Hepatocyte (in vitro differentiated cells): ENCODE results near the gene CYYR1. TPM values are rescaled to one million over a fixed set of nuclear protein-coding genes. Genes with fewer than 3 reads are reported as not detected.

ENCODE experiments used
- DNase-seq: peaks from one replicate; pipeline ENCODE4 v3.0.0-alpha.2; 2016; ENCODE audit warnings: low spot score
- H2AFZ ChIP-seq: fragments of 200-600 bp; sonication (generic); 2 replicates; pipeline ENCODE4 v1.6.0; 2016; ENCODE audit warnings: antibody characterized with exemption, mild to moderate bottlenecking
- H3K27ac ChIP-seq: fragments of 200-600 bp; sonication (generic); 2 replicates; pipeline ENCODE4 v1.5.1; 2016; ENCODE audit warnings: mild to moderate bottlenecking
- H3K27me3 ChIP-seq: fragments of 200-600 bp; sonication (generic); 2 replicates; pipeline ENCODE4 v1.6.1; 2016
- H3K36me3 ChIP-seq: fragments of 200-600 bp; sonication (generic); replicated peaks from 2 replicates; pipeline ENCODE4 v1.5.1; 2016; ENCODE audit warnings: low read depth; ENCODE audit not compliant: insufficient read depth
- H3K4me1 ChIP-seq: fragments of 200-600 bp; sonication (generic); 2 replicates; pipeline ENCODE4 v1.5.1; 2016; ENCODE audit warnings: mild to moderate bottlenecking, moderate library complexity; ENCODE audit not compliant: insufficient read depth
- H3K4me2 ChIP-seq: fragments of 200-600 bp; sonication (generic); 2 replicates; pipeline ENCODE4 v1.6.0; 2016
- H3K4me3 ChIP-seq: fragments of 200-600 bp; sonication (generic); 2 replicates; pipeline ENCODE4 v1.5.1; 2016; ENCODE audit warnings: mild to moderate bottlenecking
- H3K79me2 ChIP-seq: fragments of 200-600 bp; sonication (generic); 2 replicates; pipeline ENCODE4 v1.6.0; 2017; ENCODE audit warnings: mild to moderate bottlenecking
- H3K9me2 ChIP-seq: fragments of 200-600 bp; sonication (generic); replicated peaks from 2 replicates; pipeline ENCODE4 v1.6.0; 2017; ENCODE audit warnings: mild to moderate bottlenecking; ENCODE audit not compliant: insufficient read depth
- H3K9me3 ChIP-seq: fragments of 200-600 bp; sonication (generic); 2 replicates; pipeline ENCODE4 v1.5.1; 2016; ENCODE audit warnings: low read depth, mild to moderate bottlenecking
- H4K20me1 ChIP-seq: fragments of 200-600 bp; sonication (generic); 2 replicates; pipeline ENCODE4 v1.6.0; 2016; ENCODE audit warnings: mild to moderate bottlenecking; ENCODE audit not compliant: insufficient read depth, poor library complexity, severe bottlenecking
- EZH2 ChIP-seq: fragments of 200-600 bp; sonication (generic); IDR thresholded peaks from 2 replicates; pipeline ENCODE4 v1.6.1; 2016; ENCODE audit warnings: antibody characterized with exemption, mild to moderate bottlenecking, borderline replicate concordance
- EZH2phosphoT487 ChIP-seq: fragments of 200-600 bp; sonication (generic); IDR thresholded peaks from one replicate; pipeline ENCODE4 v1.6.1; 2018; ENCODE audit warnings: antibody characterized with exemption, mild to moderate bottlenecking, low read depth, moderate library complexity; ENCODE audit not compliant: unreplicated experiment, severe bottlenecking
- WGBS: methylation state at CpG from one replicate; pipeline ENCODE4 v1.1.6; 2016; ENCODE audit warnings: low lambda C conversion rate; ENCODE audit errors: missing lambda C conversion rate; 5-methylcytosine and 5-hydroxymethylcytosine counted together
- polyA plus RNA-seq: library from polyadenylated mRNA; unstranded; fragments of >200 nt; fragmentation: Nextera tagmentation; extraction: Ambion mirVana; gene quantifications from 2 replicates; pipeline ENCODE4 v1.2.1, GENCODE V29; 2016
- total RNA-seq: library from RNA; depleted of rRNA; stranded (reverse); fragments of >200 nt; gene quantifications from 2 replicates; pipeline ENCODE4 v1.2.3, GENCODE V29; 2014
- TF ChIP-seq, protein P1 (sequence below): fragments of 200-600 bp; sonication (generic); IDR thresholded peaks from 2 replicates; pipeline ENCODE4 v1.5.1; 2016; ENCODE audit warnings: antibody characterized with exemption, mild to moderate bottlenecking; ENCODE audit not compliant: poor library complexity

Gene CYYR1
- total and polyA plus RNA-seq, 2 experiments from 2014 or later: 6.6 to 7.6 TPM

DNA sequence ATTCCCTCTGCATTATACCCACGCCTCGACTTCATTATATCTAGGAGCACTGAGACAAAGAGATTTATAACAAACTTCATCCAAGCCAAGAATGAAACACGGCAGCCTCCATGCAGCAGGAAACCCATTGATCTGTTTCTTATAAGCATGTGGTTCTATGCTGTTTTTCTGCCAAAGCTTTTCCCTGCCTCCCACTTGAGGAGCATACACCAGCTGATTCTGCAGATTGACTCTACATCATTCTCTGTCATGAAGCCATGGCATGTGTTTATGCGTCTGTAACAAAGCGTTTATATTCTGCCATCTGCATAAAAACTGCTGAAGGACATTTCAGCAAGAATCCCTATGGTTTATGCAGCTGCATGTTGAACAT, 102.0 kb downstream of the CYYR1 start:
- no peak for DNase-seq
- no peaks in the 10 kb centered on the region for H3K9me3 ChIP-seq
- H3K9me2 ChIP-seq: no peaks in the 10 kb centered on the region
- H3K79me2 ChIP-seq: no peaks in the 10 kb centered on the region
- 82% methylated on average over 5 of the region's 5 CpGs for WGBS
- no peak overlapping the region for H3K4me3 ChIP-seq
- H2AFZ ChIP-seq: no peak overlapping the region
- H3K4me1 ChIP-seq: no peaks in the 10 kb centered on the region
- no peaks in the 10 kb centered on the region for H3K36me3 ChIP-seq
- H3K4me2 ChIP-seq: no peak overlapping the region
- TF ChIP-seq EZH2 (no peak), EZH2phosphoT487 (no peak)
- TF ChIP-seq, protein P1, sequence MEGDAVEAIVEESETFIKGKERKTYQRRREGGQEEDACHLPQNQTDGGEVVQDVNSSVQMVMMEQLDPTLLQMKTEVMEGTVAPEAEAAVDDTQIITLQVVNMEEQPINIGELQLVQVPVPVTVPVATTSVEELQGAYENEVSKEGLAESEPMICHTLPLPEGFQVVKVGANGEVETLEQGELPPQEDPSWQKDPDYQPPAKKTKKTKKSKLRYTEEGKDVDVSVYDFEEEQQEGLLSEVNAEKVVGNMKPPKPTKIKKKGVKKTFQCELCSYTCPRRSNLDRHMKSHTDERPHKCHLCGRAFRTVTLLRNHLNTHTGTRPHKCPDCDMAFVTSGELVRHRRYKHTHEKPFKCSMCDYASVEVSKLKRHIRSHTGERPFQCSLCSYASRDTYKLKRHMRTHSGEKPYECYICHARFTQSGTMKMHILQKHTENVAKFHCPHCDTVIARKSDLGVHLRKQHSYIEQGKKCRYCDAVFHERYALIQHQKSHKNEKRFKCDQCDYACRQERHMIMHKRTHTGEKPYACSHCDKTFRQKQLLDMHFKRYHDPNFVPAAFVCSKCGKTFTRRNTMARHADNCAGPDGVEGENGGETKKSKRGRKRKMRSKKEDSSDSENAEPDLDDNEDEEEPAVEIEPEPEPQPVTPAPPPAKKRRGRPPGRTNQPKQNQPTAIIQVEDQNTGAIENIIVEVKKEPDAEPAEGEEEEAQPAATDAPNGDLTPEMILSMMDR: no peak
- H3K27me3 ChIP-seq: no peaks in the 10 kb centered on the region
- no peak overlapping the region for H3K27ac ChIP-seq
- no peaks in the 10 kb centered on the region for H4K20me1 ChIP-seq

DNA sequence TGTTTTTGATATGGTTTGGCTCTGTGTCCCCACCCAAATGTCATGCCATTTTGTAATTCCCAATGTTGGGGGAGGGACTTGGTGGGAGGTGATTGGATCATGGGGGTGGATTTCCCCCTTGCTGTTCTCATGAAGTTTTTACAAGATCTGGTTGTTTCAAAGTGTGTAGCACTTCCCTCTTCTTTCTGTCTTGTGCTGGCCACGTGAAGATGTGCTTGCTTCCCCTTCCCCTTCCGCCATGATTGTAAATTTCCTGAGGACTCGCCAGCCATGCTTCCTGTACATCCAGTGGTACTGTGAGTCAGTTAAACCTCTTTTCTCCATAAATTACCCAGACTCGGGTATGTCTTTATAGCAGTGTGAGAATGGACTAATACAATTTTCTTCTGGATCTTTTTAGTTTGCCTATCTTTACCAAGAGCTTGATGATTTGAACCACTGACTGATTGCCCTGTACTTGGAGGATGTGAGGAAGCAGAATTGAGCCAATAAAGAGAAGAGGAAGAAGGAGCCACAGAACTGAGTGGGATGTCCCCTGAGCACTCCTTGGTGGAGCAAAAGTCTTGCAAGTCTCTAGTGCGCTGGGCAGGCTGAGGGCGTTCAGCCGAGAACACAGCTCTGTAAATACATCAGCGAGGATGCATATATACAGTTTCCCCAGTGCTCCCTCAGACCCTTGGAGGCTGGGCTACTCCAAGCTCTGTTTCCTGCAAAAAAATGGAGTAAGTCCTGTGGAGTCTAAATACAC, 102.6 kb downstream of the CYYR1 start:
- no peaks in the 10 kb centered on the region for H3K79me2 ChIP-seq
- no peaks in the 10 kb centered on the region for H3K4me1 ChIP-seq
- H2AFZ ChIP-seq: no peak overlapping the region
- no peak for DNase-seq
- no peak overlapping the region for H3K27ac ChIP-seq
- H3K9me2 ChIP-seq: no peaks in the 10 kb centered on the region
- no peak overlapping the region for H3K4me2 ChIP-seq
- H4K20me1 ChIP-seq: no peaks in the 10 kb centered on the region
- WGBS: 97% methylated on average over 8 of the region's 8 CpGs
- no peaks in the 10 kb centered on the region for H3K9me3 ChIP-seq
- H3K36me3 ChIP-seq: no peaks in the 10 kb centered on the region
- no peaks in the 10 kb centered on the region for H3K27me3 ChIP-seq
- TF ChIP-seq EZH2 (no peak), EZH2phosphoT487 (no peak)
- no peak overlapping the region for H3K4me3 ChIP-seq

DNA sequence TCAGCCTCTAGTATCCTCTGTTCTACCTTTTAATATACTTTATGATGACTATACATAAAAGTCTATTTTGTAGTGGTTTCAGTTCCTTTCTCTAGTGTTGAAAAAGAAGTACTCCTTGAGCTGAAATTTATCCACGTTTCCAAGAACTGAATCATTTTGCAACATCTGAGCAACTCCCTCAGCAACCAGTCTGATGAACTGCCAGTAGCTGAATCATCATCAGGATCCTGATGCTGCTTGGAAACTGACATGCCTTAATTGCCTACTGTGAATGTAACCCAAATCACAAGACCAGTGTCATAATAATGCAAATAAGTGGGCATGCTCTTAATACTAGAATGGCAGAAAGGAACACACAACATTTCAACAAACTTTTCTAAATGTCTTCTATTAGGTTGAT, 103.3 kb downstream of the CYYR1 start:
- no peak overlapping the region for H3K4me3 ChIP-seq
- WGBS: 66% methylated on average over 1 of the region's 1 CpG
- no peaks in the 10 kb centered on the region for H3K36me3 ChIP-seq
- no peak for TF ChIP-seq EZH2phosphoT487
- TF ChIP-seq, protein P1: no peak
- TF ChIP-seq EZH2: no peak
- no peaks in the 10 kb centered on the region for H4K20me1 ChIP-seq
- H3K4me1 ChIP-seq: no peaks in the 10 kb centered on the region
- no peak overlapping the region for H2AFZ ChIP-seq
- H3K9me2 ChIP-seq: no peaks in the 10 kb centered on the region
- no peak overlapping the region for H3K27ac ChIP-seq
- no peaks in the 10 kb centered on the region for H3K79me2 ChIP-seq
- H3K4me2 ChIP-seq: no peak overlapping the region
- peak; percentile 23 for DNase-seq
- no peaks in the 10 kb centered on the region for H3K9me3 ChIP-seq
- H3K27me3 ChIP-seq: no peaks in the 10 kb centered on the region

DNA sequence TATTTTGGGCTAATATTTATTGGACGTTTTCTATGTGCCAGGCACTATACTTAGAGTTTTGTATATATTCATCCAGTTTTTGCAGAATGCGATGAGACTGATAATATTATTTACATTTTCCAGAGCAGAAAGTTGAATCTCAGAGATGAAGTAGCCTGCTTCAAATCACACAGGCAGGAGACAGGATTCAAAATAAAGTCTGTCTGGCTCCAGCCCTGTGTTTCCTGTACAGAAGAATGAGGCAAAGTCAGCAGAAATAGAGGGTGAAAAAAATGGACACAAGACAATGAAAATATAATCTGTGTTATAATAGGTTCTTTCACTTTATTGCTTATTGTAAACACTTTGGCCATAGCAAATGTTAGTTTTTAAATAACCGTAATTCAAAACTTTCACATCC, 107.2 kb downstream of the CYYR1 start:
- 78% methylated on average over 3 of the region's 3 CpGs for WGBS
- Histone ChIP-seq H3K9me3 (no peaks in the 10 kb centered on the region), H3K27ac (no peak overlapping the region), H3K4me2 (no peak overlapping the region), H4K20me1 (no peaks in the 10 kb centered on the region), H3K79me2 (no peaks in the 10 kb centered on the region), H3K9me2 (no peaks in the 10 kb centered on the region), H3K36me3 (no peaks in the 10 kb centered on the region), H3K27me3 (no peaks in the 10 kb centered on the region), H3K4me1 (no peaks in the 10 kb centered on the region), H3K4me3 (no peak overlapping the region), H2AFZ (no peak overlapping the region)
- no peak for DNase-seq
- TF ChIP-seq, protein P1: no peak
- TF ChIP-seq EZH2: no peak
- TF ChIP-seq EZH2phosphoT487: no peak
